Measurements from ENCODE around the gene NSUN6. TPM values are rescaled to one million over a fixed set of nuclear protein-coding genes. Genes with fewer than 3 reads are reported as not detected.
"Not testable (repeated sequence)": the region's sequence is repeated elsewhere in the genome, so short reads cannot be mapped to it uniquely, and the experiment has no call there.

Gene NSUN6
- polyA plus RNA-seq, 2 donors = 3.8 to 5.6 TPM

DNA sequence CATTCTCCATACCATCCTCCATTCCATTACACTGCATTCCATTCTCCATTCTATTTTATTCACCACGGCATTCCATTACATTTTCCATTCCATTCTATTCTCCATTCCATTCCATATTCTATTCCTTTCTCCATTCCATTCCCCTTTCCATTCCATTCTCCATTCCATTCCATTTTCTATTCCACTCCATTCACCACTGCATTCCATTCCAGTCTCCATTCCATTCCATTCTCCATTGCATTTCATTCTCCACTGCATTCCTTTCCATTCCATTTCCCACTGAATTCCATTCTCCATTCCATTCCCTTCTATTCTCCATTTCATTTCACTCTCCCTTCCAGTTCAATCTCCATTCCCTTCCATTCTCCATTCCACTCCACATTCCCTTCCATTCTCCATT lies 79.6 kb downstream of the NSUN6 start:
- no peak overlapping the region for H3K4me3 ChIP-seq (ENCODE audit: low read depth in 1 of 2, low read length in 2 of 2)
- WGBS, 2 donors = 98% methylated on average over 1 of the region's 1 CpG

DNA sequence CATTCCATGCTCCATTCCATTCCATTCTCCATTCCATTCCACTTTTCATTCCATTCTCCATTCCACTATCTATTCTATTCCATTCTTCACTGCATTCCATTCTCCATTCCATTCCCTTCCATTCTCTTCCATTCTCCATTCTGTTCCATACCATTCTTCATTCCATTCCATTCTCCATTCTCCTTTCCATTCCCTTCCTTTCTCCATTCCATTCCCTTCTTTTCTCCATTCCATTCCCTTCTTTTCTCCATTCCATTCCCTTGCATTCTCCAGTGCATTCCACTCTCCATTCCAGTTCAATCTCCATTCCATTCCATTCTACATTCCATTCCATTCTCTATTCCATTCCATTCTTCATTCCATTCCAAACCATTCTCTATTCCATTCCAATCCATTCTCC lies 80.3 kb downstream of the NSUN6 start:
- H3K36me3 ChIP-seq (ENCODE audit: control insufficient read depth in 2 of 2, insufficient read depth in 2 of 2, low read length in 1 of 2) = no peaks in the 10 kb centered on the region
- H3K4me3 ChIP-seq (ENCODE audit: low read depth in 1 of 2, low read length in 2 of 2) = no peak overlapping the region
- no peaks in the 10 kb centered on the region for H3K9me3 ChIP-seq (ENCODE audit: control insufficient read depth in 2 of 2, insufficient read depth in 1 of 2, low read depth in 1 of 2, low read length in 1 of 2)
- no peaks in the 10 kb centered on the region for H3K27me3 ChIP-seq (ENCODE audit: control insufficient read depth in 1 of 2, insufficient read depth in 2 of 2, low read length in 2 of 2)
- H3K4me1 ChIP-seq (ENCODE audit: control insufficient read depth in 2 of 2, insufficient read depth in 2 of 2, low read length in 1 of 2) = no peaks in the 10 kb centered on the region
- no peak overlapping the region for H3K27ac ChIP-seq (ENCODE audit: low read depth in 2 of 2, low read length in 1 of 2)

More for the DNA sequence above, 79.6 kb downstream of the NSUN6 start:
- H3K27ac ChIP-seq (ENCODE audit: low read depth in 2 of 2, low read length in 1 of 2) = no peak overlapping the region
- H3K9me3 ChIP-seq (ENCODE audit: control insufficient read depth in 2 of 2, insufficient read depth in 1 of 2, low read depth in 1 of 2, low read length in 1 of 2) = no peaks in the 10 kb centered on the region
- no peaks in the 10 kb centered on the region for H3K27me3 ChIP-seq (ENCODE audit: control insufficient read depth in 1 of 2, insufficient read depth in 2 of 2, low read length in 2 of 2)
- no peaks in the 10 kb centered on the region for H3K36me3 ChIP-seq (ENCODE audit: control insufficient read depth in 2 of 2, insufficient read depth in 2 of 2, low read length in 1 of 2)
- no peaks in the 10 kb centered on the region for H3K4me1 ChIP-seq (ENCODE audit: control insufficient read depth in 2 of 2, insufficient read depth in 2 of 2, low read length in 1 of 2)

DNA sequence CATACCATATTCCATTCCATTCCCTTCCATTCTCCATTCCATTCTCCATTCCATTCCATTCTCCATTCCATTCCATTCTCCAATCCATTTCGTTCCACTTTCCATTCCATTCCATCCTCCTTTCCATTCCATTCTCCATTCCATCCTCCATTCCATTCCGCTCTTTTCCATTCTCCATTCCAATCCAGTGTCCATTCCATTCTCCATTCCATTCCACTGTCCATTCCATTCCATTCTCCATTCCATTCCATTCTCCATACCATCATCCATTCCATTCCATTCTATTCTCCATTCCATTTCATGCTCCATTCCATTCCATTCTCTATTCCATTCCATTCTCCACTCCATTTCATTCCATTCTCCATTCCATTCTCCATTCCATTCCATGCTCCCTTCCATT lies 81.0 kb downstream of the NSUN6 start:
- H3K4me3 ChIP-seq (ENCODE audit: low read depth in 1 of 2, low read length in 2 of 2); H3K4me1 ChIP-seq (ENCODE audit: control insufficient read depth in 2 of 2, insufficient read depth in 2 of 2, low read length in 1 of 2): not testable (repeated sequence)
- WGBS, 2 donors = 97 to 99% methylated on average over 2 of the region's 2 CpGs

DNA sequence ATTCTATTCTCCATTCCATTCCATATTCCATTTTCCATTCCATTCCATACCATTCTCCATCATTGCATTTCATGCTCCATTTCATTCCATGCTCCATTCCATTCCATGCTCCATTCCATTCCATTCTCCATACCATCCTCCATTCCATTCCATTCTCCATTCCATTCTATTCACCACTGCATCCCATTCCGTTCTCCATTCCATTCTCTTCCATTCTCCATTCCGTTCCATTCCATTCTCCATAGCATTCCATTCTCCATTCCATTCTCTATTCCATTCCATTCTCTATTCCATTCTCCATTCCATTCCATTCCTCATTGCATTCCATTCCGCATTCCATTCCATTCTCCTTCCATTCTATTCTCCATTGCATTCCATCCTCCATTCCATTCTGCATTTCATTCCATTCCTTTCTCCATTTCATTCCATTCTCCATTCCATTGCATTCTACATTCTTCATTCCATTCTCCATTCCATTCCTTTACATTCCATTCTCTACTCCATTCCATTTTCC lies 84.0 kb downstream of the NSUN6 start:
- WGBS, 2 donors = 98 to 100% methylated on average over 3 of the region's 3 CpGs
- Histone ChIP-seq H3K4me1 (ENCODE audit: control insufficient read depth in 2 of 2, insufficient read depth in 2 of 2, low read length in 1 of 2) (no peaks in the 10 kb centered on the region), H3K36me3 (ENCODE audit: control insufficient read depth in 2 of 2, insufficient read depth in 2 of 2, low read length in 1 of 2) (no peaks in the 10 kb centered on the region), H3K9me3 (ENCODE audit: control insufficient read depth in 2 of 2, insufficient read depth in 1 of 2, low read depth in 1 of 2, low read length in 1 of 2) (no peaks in the 10 kb centered on the region), H3K27ac (ENCODE audit: low read depth in 2 of 2, low read length in 1 of 2) (no peak overlapping the region), H3K27me3 (ENCODE audit: control insufficient read depth in 1 of 2, insufficient read depth in 2 of 2, low read length in 2 of 2) (no peaks in the 10 kb centered on the region), H3K4me3 (ENCODE audit: low read depth in 1 of 2, low read length in 2 of 2) (no peak overlapping the region)

More for the DNA sequence above, 81.0 kb downstream of the NSUN6 start:
- H3K27ac ChIP-seq (ENCODE audit: low read depth in 2 of 2, low read length in 1 of 2); H3K9me3 ChIP-seq (ENCODE audit: control insufficient read depth in 2 of 2, insufficient read depth in 1 of 2, low read depth in 1 of 2, low read length in 1 of 2); H3K27me3 ChIP-seq (ENCODE audit: control insufficient read depth in 1 of 2, insufficient read depth in 2 of 2, low read length in 2 of 2); H3K36me3 ChIP-seq (ENCODE audit: control insufficient read depth in 2 of 2, insufficient read depth in 2 of 2, low read length in 1 of 2): not testable (repeated sequence)

DNA sequence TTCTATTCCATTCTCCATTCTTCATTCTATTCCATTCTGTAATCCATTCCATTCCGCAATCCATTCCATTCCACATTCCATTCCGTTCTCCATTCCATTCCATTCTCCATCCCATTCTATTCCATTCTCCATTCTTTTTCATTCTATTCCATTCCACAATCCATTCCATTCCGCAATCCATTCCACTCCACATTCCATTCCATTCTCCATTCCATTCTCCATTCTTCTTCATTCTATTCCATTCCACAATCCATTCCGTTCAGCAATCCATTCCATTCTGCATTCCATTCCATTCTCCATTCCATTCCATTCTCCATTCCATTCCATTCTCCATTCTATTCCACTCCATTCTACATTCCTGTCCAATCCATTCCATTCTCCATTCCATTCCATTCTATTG lies 85.2 kb downstream of the NSUN6 start:
- H3K36me3 ChIP-seq (ENCODE audit: control insufficient read depth in 2 of 2, insufficient read depth in 2 of 2, low read length in 1 of 2) = no peaks in the 10 kb centered on the region
- H3K9me3 ChIP-seq (ENCODE audit: control insufficient read depth in 2 of 2, insufficient read depth in 1 of 2, low read depth in 1 of 2, low read length in 1 of 2) = no peaks in the 10 kb centered on the region
- no peak overlapping the region for H3K4me3 ChIP-seq (ENCODE audit: low read depth in 1 of 2, low read length in 2 of 2)
- H3K27ac ChIP-seq (ENCODE audit: low read depth in 2 of 2, low read length in 1 of 2) = no peak overlapping the region
- H3K4me1 ChIP-seq (ENCODE audit: control insufficient read depth in 2 of 2, insufficient read depth in 2 of 2, low read length in 1 of 2) = no peaks in the 10 kb centered on the region
- WGBS, 2 donors = 82 to 99% methylated on average over 4 of the region's 4 CpGs
- H3K27me3 ChIP-seq (ENCODE audit: control insufficient read depth in 1 of 2, insufficient read depth in 2 of 2, low read length in 2 of 2) = no peaks in the 10 kb centered on the region

DNA sequence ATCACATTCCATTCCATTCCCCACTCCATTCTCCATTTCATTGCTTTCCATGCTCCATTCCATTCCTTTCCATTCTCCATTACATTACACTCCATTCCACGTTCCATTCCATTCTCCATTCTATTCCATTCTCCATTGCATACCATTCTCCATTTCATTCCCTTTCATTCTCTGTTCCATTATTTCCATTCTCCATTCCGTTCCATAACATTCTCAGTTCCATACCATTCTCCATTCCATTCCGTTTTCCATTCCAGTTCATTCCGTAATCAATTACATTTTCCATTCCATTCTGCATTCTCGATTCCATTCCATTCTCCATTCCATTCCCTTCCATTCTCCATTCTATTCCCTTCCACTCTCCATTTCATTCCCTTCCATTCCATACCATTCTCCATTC lies 86.4 kb downstream of the NSUN6 start:
- Histone ChIP-seq H3K9me3 (ENCODE audit: control insufficient read depth in 2 of 2, insufficient read depth in 1 of 2, low read depth in 1 of 2, low read length in 1 of 2) (no peaks in the 10 kb centered on the region), H3K36me3 (ENCODE audit: control insufficient read depth in 2 of 2, insufficient read depth in 2 of 2, low read length in 1 of 2) (no peaks in the 10 kb centered on the region)
- WGBS, 2 donors = 97 to 98% methylated on average over 5 of the region's 5 CpGs

DNA sequence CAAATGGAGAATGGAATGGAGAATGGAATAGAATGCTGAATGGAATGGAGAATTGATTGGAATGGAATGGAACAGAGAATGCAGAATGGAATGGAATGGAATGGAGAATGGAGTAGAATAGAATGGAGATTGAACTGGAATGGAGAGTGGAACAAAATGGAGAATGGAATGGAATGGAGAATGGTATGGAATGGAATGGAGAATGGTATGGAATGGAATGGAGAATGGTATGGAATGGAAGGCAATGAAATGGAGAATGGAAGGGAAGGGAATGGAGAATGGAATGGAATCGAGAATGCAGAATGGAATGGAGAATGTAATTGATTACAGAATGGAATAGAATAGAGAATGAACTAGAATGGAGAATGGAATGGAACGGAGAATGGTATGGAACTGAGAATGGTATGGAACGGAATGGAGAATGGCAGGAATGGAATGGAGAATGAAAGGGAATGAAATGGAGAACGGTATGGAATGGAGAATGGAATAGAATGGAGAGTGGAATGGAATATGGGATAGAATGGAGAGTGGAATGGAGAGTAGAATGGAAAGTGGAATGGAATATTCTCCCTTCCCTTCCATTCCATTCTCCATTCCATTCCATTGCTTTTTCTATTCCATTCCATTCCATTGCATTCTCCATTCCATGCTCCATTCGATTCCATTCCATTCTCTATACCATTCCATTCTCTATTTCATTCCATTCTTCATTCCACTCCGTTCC lies 88.2 kb downstream of the NSUN6 start:
- 95 to 98% methylated on average over 6 of the region's 6 CpGs for WGBS, 2 donors
- H3K27me3 ChIP-seq (ENCODE audit: control insufficient read depth in 1 of 2, insufficient read depth in 2 of 2, low read length in 2 of 2) = no peaks in the 10 kb centered on the region
- no peak overlapping the region for H3K4me3 ChIP-seq (ENCODE audit: low read depth in 1 of 2, low read length in 2 of 2)
- no peaks in the 10 kb centered on the region for H3K9me3 ChIP-seq (ENCODE audit: control insufficient read depth in 2 of 2, insufficient read depth in 1 of 2, low read depth in 1 of 2, low read length in 1 of 2)
- H3K36me3 ChIP-seq (ENCODE audit: control insufficient read depth in 2 of 2, insufficient read depth in 2 of 2, low read length in 1 of 2) = no peaks in the 10 kb centered on the region
- H3K4me1 ChIP-seq (ENCODE audit: control insufficient read depth in 2 of 2, insufficient read depth in 2 of 2, low read length in 1 of 2) = no peaks in the 10 kb centered on the region
- no peak overlapping the region for H3K27ac ChIP-seq (ENCODE audit: low read depth in 2 of 2, low read length in 1 of 2)

More for the DNA sequence above, 86.4 kb downstream of the NSUN6 start:
- H3K4me3 ChIP-seq (ENCODE audit: low read depth in 1 of 2, low read length in 2 of 2) = no peak overlapping the region
- no peaks in the 10 kb centered on the region for H3K27me3 ChIP-seq (ENCODE audit: control insufficient read depth in 1 of 2, insufficient read depth in 2 of 2, low read length in 2 of 2)
- H3K4me1 ChIP-seq (ENCODE audit: control insufficient read depth in 2 of 2, insufficient read depth in 2 of 2, low read length in 1 of 2) = no peaks in the 10 kb centered on the region
- H3K27ac ChIP-seq (ENCODE audit: low read depth in 2 of 2, low read length in 1 of 2) = no peak overlapping the region

DNA sequence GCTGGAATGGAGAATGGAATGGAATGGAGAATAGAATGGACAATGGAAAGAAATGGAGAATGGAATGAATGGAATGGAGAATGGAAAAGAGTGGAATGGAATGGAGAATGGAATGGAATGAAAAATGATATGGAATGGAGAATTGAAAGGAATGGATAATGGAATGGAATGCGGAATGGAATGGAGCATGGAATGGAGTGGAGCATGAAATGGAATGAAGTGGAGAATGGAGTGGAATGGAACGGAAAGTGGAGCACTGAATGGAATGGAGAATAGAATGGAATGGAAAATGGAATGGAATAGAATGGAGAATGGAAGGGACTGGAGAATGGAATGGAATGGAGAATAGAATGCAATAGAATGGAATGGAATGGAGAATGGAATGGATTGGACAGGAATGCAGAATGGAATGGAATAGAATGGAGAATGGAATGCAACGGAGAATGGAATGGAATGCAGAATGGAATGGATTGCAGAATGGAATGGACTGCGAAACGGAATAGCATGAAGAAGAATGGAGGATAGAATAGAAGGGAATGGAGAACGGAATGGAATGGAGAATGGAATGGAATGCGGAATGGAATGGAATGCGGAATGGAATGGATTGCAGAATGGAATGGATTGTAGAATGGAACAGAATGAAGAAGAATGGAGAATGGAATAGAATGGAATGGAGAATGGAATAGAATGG lies 89.4 kb downstream of the NSUN6 start:
- no peaks in the 10 kb centered on the region for H3K4me1 ChIP-seq (ENCODE audit: control insufficient read depth in 2 of 2, insufficient read depth in 2 of 2, low read length in 1 of 2)
- H3K27ac ChIP-seq (ENCODE audit: low read depth in 2 of 2, low read length in 1 of 2) = no peak overlapping the region
- 96 to 99% methylated on average over 8 of the region's 8 CpGs for WGBS, 2 donors
- no peaks in the 10 kb centered on the region for H3K27me3 ChIP-seq (ENCODE audit: control insufficient read depth in 1 of 2, insufficient read depth in 2 of 2, low read length in 2 of 2)
- H3K36me3 ChIP-seq (ENCODE audit: control insufficient read depth in 2 of 2, insufficient read depth in 2 of 2, low read length in 1 of 2) = peaks cover 0 to 3% of the 10 kb centered on the region in 2 donors
- no peaks in the 10 kb centered on the region for H3K9me3 ChIP-seq (ENCODE audit: control insufficient read depth in 2 of 2, insufficient read depth in 1 of 2, low read depth in 1 of 2, low read length in 1 of 2)
- H3K4me3 ChIP-seq (ENCODE audit: low read depth in 1 of 2, low read length in 2 of 2) = no peak overlapping the region

DNA sequence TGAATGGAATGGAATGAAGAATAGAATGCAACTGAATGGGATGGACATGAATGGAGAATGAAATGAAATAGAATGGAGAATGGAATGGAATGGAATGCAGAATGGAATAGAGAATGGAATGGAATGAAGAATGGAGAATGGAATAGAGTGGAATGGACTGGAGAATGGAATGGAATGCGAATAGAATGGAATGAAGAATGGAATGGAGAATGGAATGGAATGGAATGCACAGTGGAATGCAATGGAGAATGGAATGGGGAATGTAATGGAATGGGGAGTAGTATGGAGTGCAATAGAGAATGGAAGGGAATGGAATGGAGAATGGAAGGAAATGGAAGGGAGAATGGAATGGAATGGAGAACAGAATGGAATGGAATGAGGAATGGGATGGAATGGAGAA lies 93.4 kb downstream of the NSUN6 start:
- Histone ChIP-seq H3K9me3 (ENCODE audit: control insufficient read depth in 2 of 2, insufficient read depth in 1 of 2, low read depth in 1 of 2, low read length in 1 of 2) (no peaks in the 10 kb centered on the region), H3K4me1 (ENCODE audit: control insufficient read depth in 2 of 2, insufficient read depth in 2 of 2, low read length in 1 of 2) (no peaks in the 10 kb centered on the region), H3K4me3 (ENCODE audit: low read depth in 1 of 2, low read length in 2 of 2) (no peak overlapping the region), H3K27ac (ENCODE audit: low read depth in 2 of 2, low read length in 1 of 2) (no peak overlapping the region), H3K36me3 (ENCODE audit: control insufficient read depth in 2 of 2, insufficient read depth in 2 of 2, low read length in 1 of 2) (peaks cover 0 to 4% of the 10 kb centered on the region in 2 donors), H3K27me3 (ENCODE audit: control insufficient read depth in 1 of 2, insufficient read depth in 2 of 2, low read length in 2 of 2) (no peaks in the 10 kb centered on the region)
- 96 to 98% methylated on average over 1 of the region's 1 CpG for WGBS, 2 donors

Data from esophagus (tissue), 2 donors.